Common myeloid progenitor, CD34-positive (primary cell): ENCODE measurements around the gene HSPA6. TPM values are rescaled to one million over a fixed set of nuclear protein-coding genes. Genes with fewer than 3 reads are reported as not detected.
A peak's percentile ranks its signal among the peaks of the same experiment; 100 is the strongest.
"Not testable (repeated sequence)": the region's sequence is repeated elsewhere in the genome, so short reads cannot be mapped to it uniquely, and the experiment has no call there.

Experiments
- CTCF ChIA-PET: fragments of 350-600 bp; sonication (Branson Sonifier 250); formaldehyde crosslinking; loops from one replicate; lab custom pipeline; 2021; ENCODE audit warnings: antibody characterized with exemption; lab: Charles Lee
- POLR2A ChIA-PET: fragments of 350-600 bp; sonication (Branson Sonifier 250); formaldehyde crosslinking; loops from one replicate; lab custom pipeline; 2021; ENCODE audit warnings: antibody characterized with exemption; lab: Charles Lee
- DNase-seq, 3 donors: peaks; one replicate each; pipeline versions ENCODE4 v3.0.0 to v3.0.0-alpha.2; 2013
- H3K27ac ChIP-seq, 2 experiments: 1 replicate in 1 of 2; 2 replicates in 1 of 2; pipeline ENCODE4 v1.7.0; 2013; ENCODE audit warnings: inconsistent platforms in 2 of 2, low read length in 2 of 2, mild to moderate bottlenecking in 2 of 2, low read depth in 1 of 2, moderate library complexity in 1 of 2; ENCODE audit not compliant: severe bottlenecking in 2 of 2, insufficient read depth in 1 of 2, poor library complexity in 1 of 2
- H3K27me3 ChIP-seq, 5 experiments: replicated peaks in 2 of 5; 1 replicate in 3 of 5; 2 replicates in 2 of 5; pipeline versions ENCODE4 v1.6.1 to v1.7.0; 2013; ENCODE audit warnings: low read length in 4 of 5, mild to moderate bottlenecking in 2 of 5, moderate library complexity in 2 of 5, inconsistent platforms in 1 of 5; ENCODE audit not compliant: insufficient read depth in 5 of 5, control insufficient read depth in 4 of 5
- H3K36me3 ChIP-seq, 4 experiments: 1 replicate in 2 of 4; 2 replicates in 2 of 4; pipeline versions ENCODE4 v1.6.1 to v1.7.0; 2013; ENCODE audit warnings: low read length in 3 of 4, control low read depth in 1 of 4, mild to moderate bottlenecking in 1 of 4; ENCODE audit not compliant: control insufficient read depth in 4 of 4, insufficient read depth in 4 of 4
- H3K4me1 ChIP-seq, 4 experiments: 1 replicate in 3 of 4; 2 replicates in 1 of 4; pipeline versions ENCODE4 v1.6.1 to v1.7.1; 2013; ENCODE audit warnings: low read length in 3 of 4, mild to moderate bottlenecking in 3 of 4, control low read depth in 1 of 4, inconsistent platforms in 1 of 4, moderate library complexity in 1 of 4; ENCODE audit not compliant: control insufficient read depth in 4 of 4, insufficient read depth in 4 of 4; ENCODE audit errors: control extremely low read depth in 1 of 4
- H3K4me3 ChIP-seq, 7 experiments: 1 replicate in 4 of 7; 2 replicates in 3 of 7; pipeline versions ENCODE4 v1.5.1 to v1.7.0; 2013; ENCODE audit warnings: mild to moderate bottlenecking in 7 of 7, low read length in 6 of 7, moderate library complexity in 6 of 7, inconsistent platforms in 2 of 7, low read depth in 2 of 7, control low read depth in 1 of 7; ENCODE audit not compliant: insufficient read depth in 4 of 7, control insufficient read depth in 1 of 7; ENCODE audit errors: extremely low read depth in 1 of 7
- H3K9me3 ChIP-seq, 5 experiments: 1 replicate in 4 of 5; 2 replicates in 1 of 5; pipeline versions ENCODE4 v1.6.1 to v1.7.1; 2013; ENCODE audit warnings: low read length in 4 of 5, mild to moderate bottlenecking in 2 of 5, inconsistent platforms in 1 of 5, low read depth in 1 of 5, moderate library complexity in 1 of 5; ENCODE audit not compliant: control insufficient read depth in 4 of 5, insufficient read depth in 2 of 5; ENCODE audit errors: control extremely low read depth in 1 of 5
- WGBS: methylation state at CpG from one replicate; pipeline ENCODE4 v1.1.5; 2013; ENCODE audit not compliant: insufficient coverage; 5-methylcytosine and 5-hydroxymethylcytosine counted together
- polyA plus RNA-seq: library from polyadenylated mRNA; unstranded; fragments of 120-200 nt; gene quantifications from one replicate; pipeline ENCODE4 v1.2.1, GENCODE V29; 2013

HSPA6 gene
- 0.20 TPM for polyA plus RNA-seq

GRCh38 chr1:161523817-161524741 is at the start of gene HSPA6:
Gene HSPA6, plus strand, starts transcription at chr1:161524540. Its CDS starts 119 bp downstream, at chr1:161524659.
- Histone ChIP-seq H3K4me1 (peaks cover 0 to 10% (median 8%) of the 10 kb centered on the region in 4 experiments), H3K27me3 (peaks cover 0 to 29% (median 0%) of the 10 kb centered on the region in 5 experiments), H3K4me3 (peak within 1 kb of the TSS; percentile 72 to 92 (median 80))
- H3K27ac ChIP-seq, POLR2A ChIA-PET, H3K36me3 ChIP-seq, H3K9me3 ChIP-seq: not testable (repeated sequence)
- CTCF ChIA-PET: interaction anchor here (1.6 kb wide), 1 partner anchor 40 kb away, joined by 4 read pairs; no protein-coding TSS in a partner anchor
- DNase-seq: peak; percentile 74 to 91 (median 86)
- under 1% methylated on average over 46 of the region's 72 CpGs for WGBS

DNA sequence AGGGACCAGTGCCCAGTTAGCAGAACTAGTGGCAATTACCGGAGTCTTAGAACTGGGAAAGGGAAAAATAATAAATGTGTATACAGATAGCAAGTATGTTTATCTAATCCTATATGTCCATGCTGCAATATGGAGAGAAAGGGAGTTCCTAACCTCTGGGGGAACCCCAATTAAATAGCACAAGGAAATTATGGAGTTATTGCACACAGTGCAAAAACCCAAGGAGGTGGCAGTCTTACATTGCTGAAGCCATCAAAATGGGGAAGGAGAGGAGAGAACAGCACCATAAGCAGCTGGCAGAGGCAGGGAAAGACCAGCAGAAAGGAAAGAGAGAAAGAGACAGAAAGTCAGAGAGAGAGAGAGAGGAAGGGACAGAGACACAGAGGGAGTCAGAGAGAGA is 46.6 kb upstream of the HSPA6 start:
- H3K27ac ChIP-seq, DNase-seq, H3K4me1 ChIP-seq, CTCF ChIA-PET, H3K4me3 ChIP-seq, POLR2A ChIA-PET, H3K36me3 ChIP-seq: not testable (repeated sequence)
- Histone ChIP-seq H3K27me3 (peaks cover 0 to 83% (median 18%) of the 10 kb centered on the region in 5 experiments), H3K9me3 (peaks cover 0 to 15% (median 0%) of the 10 kb centered on the region in 5 experiments)
- WGBS: no CpG with 5 or more reads among the region's 1 CpG

- CTCF ChIA-PET: interaction anchor here (2.5 kb wide), 1 partner anchor 10 kb away, joined by 11 read pairs; no protein-coding TSS in a partner anchor
- peaks cover 0 to 80% (median 6%) of the 10 kb centered on the region in 5 experiments for H3K27me3 ChIP-seq
- no peak overlapping the region for H3K27ac ChIP-seq
- no peak overlapping the region for H3K4me3 ChIP-seq
- H3K9me3 ChIP-seq: peaks cover 0 to 7% (median 0%) of the 10 kb centered on the region in 5 experiments
- POLR2A ChIA-PET: no interaction called here
- DNase-seq: no peak
- WGBS: 85% methylated on average over 4 of the region's 15 CpGs
- H3K4me1 ChIP-seq: no peaks in the 10 kb centered on the region
- H3K36me3 ChIP-seq: no peaks in the 10 kb centered on the region
These were observed 45.4 kb upstream of the HSPA6 start for GRCh38 chr1:161478985-161479384.

- POLR2A ChIA-PET: no interaction called here
- Histone ChIP-seq H3K4me1 (no peaks in the 10 kb centered on the region), H3K27me3 (peaks cover 0 to 66% (median 8%) of the 10 kb centered on the region in 5 experiments), H3K4me3 (no peak overlapping the region), H3K36me3 (no peaks in the 10 kb centered on the region), H3K9me3 (peaks cover 0 to 6% (median 0%) of the 10 kb centered on the region in 5 experiments), H3K27ac (no peak overlapping the region)
- DNase-seq: no peak
- 88% methylated on average over 18 of the region's 20 CpGs for WGBS
- CTCF ChIA-PET: interaction anchor here (0.9 to 2.5 kb wide), 4 partner anchors 8 to 263 kb away, joined by 3 to 11 read pairs (median 4); no protein-coding TSS in a partner anchor
These were observed 43.8 kb upstream of the HSPA6 start for GRCh38 chr1:161480381-161481035.

- peaks cover 0 to 2% (median 0%) of the 10 kb centered on the region in 5 experiments for H3K9me3 ChIP-seq
- H3K4me3 ChIP-seq: no peak overlapping the region
- peaks cover 0 to 60% (median 6%) of the 10 kb centered on the region in 5 experiments for H3K27me3 ChIP-seq
- POLR2A ChIA-PET: no interaction called here
- no peaks in the 10 kb centered on the region for H3K4me1 ChIP-seq
- no peak overlapping the region for H3K27ac ChIP-seq
- 92% methylated on average over 13 of the region's 13 CpGs for WGBS
- CTCF ChIA-PET: interaction anchor here (5.1 kb wide), 1 partner anchor 259 kb away, joined by 54 read pairs; no protein-coding TSS in a partner anchor
- no peaks in the 10 kb centered on the region for H3K36me3 ChIP-seq
- no peak for DNase-seq
These were observed 42.5 kb upstream of the HSPA6 start for GRCh38 chr1:161481624-161482392.

GRCh38 chr1:161482610-161483009 is 41.7 kb upstream of the HSPA6 start:
- WGBS: 84% methylated on average over 3 of the region's 6 CpGs
- peaks cover 0 to 2% (median 0%) of the 10 kb centered on the region in 5 experiments for H3K9me3 ChIP-seq
- no peak overlapping the region for H3K27ac ChIP-seq
- POLR2A ChIA-PET: no interaction called here
- DNase-seq: no peak
- no peak overlapping the region for H3K4me3 ChIP-seq
- peaks cover 0 to 56% (median 6%) of the 10 kb centered on the region in 5 experiments for H3K27me3 ChIP-seq
- no peaks in the 10 kb centered on the region for H3K36me3 ChIP-seq
- peaks cover 0 to 4% (median 0%) of the 10 kb centered on the region in 4 experiments for H3K4me1 ChIP-seq
- CTCF ChIA-PET: interaction anchor here (1.8 to 5.1 kb wide), 3 partner anchors 67 to 265 kb away, joined by 3 to 54 read pairs (median 9); partner anchors contain the start of gene FCGR3A
